CD4-positive, alpha-beta memory T cell (primary cell): ENCODE measurements around the gene PHF13. TPM values are rescaled to one million over a fixed set of nuclear protein-coding genes. Genes with fewer than 3 reads are reported as not detected.

ENCODE experiments used
- CTCF ChIA-PET: fragments of 350-600 bp; sonication (Branson Sonifier 250); formaldehyde crosslinking; loops from one replicate; lab custom pipeline; 2021; ENCODE audit warnings: inconsistent platforms; ENCODE audit not compliant: partially characterized antibody; lab: Charles Lee
- POLR2A ChIA-PET: fragments of 350-600 bp; sonication (Branson Sonifier 250); formaldehyde crosslinking; loops from one replicate; lab custom pipeline; 2021; ENCODE audit not compliant: partially characterized antibody; lab: Charles Lee
- DNase-seq, 5 donors: peaks; one replicate each; pipeline versions ENCODE4 v3.0.0 to v3.0.0-alpha.2; 2020 to 2022; ENCODE audit warnings: mixed read lengths in 1 of 5
- H3K27ac ChIP-seq: one replicate; pipeline ENCODE4 v1.7.0; 2013; ENCODE audit warnings: low read depth, low read length
- H3K27me3 ChIP-seq: 2 replicates; pipeline ENCODE4 v1.7.0; 2013; ENCODE audit warnings: mild to moderate bottlenecking, low read length, moderate library complexity; ENCODE audit not compliant: insufficient read depth
- H3K36me3 ChIP-seq: 2 replicates; pipeline ENCODE4 v1.7.0; 2013; ENCODE audit warnings: mild to moderate bottlenecking, low read length, moderate library complexity; ENCODE audit not compliant: insufficient read depth
- H3K4me1 ChIP-seq: 2 replicates; pipeline ENCODE4 v1.7.0; 2013; ENCODE audit warnings: mild to moderate bottlenecking, low read length, moderate library complexity; ENCODE audit not compliant: insufficient read depth
- H3K4me3 ChIP-seq, 2 donors: one replicate each; pipeline ENCODE4 v1.7.0; 2013; ENCODE audit warnings: low read length in 2 of 2, mild to moderate bottlenecking in 1 of 2
- H3K9me3 ChIP-seq, 2 donors: one replicate each; pipeline ENCODE4 v1.7.0; 2013; ENCODE audit warnings: low read length in 2 of 2, control low read depth in 1 of 2; ENCODE audit not compliant: control insufficient read depth in 1 of 2
- H3K27ac Mint-ChIP-seq, 7 donors: one replicate each; pipeline ENCODE4 v1.8.0; 2020 to 2021; ENCODE audit warnings: mixed read lengths in 7 of 7, mild to moderate bottlenecking in 6 of 7, inconsistent platforms in 3 of 7, moderate library complexity in 3 of 7
- H3K27me3 Mint-ChIP-seq, 2 donors: one replicate each; pipeline ENCODE4 v1.8.0; 2020 to 2021; ENCODE audit warnings: mixed read lengths in 2 of 2
- H3K36me3 Mint-ChIP-seq, 2 donors: one replicate each; pipeline ENCODE4 v1.8.0; 2020 to 2021; ENCODE audit warnings: mixed read lengths in 2 of 2, inconsistent platforms in 1 of 2, mild to moderate bottlenecking in 1 of 2
- H3K4me1 Mint-ChIP-seq, 4 donors: one replicate each; pipeline ENCODE4 v1.8.0; 2020 to 2021; ENCODE audit warnings: mixed read lengths in 4 of 4, mild to moderate bottlenecking in 1 of 4
- H3K4me3 Mint-ChIP-seq, 8 donors: one replicate each; pipeline ENCODE4 v1.8.0; 2020 to 2021; ENCODE audit warnings: mixed read lengths in 8 of 8, mild to moderate bottlenecking in 7 of 8, moderate library complexity in 6 of 8, inconsistent platforms in 3 of 8
- H3K9me3 Mint-ChIP-seq, 8 donors: one replicate each; pipeline ENCODE4 v1.8.0; 2020 to 2021; ENCODE audit warnings: mixed read lengths in 8 of 8, mild to moderate bottlenecking in 5 of 8, inconsistent platforms in 3 of 8, moderate library complexity in 1 of 8
- intact Hi-C: fragments of 100-400 bp; cut with micrococcal nuclease; formaldehyde crosslinking; loops from one replicate; pipeline ENCODE4 v1.15.1; 2023
- polyA plus RNA-seq, 2 donors: library from polyadenylated mRNA; unstranded; fragments of 300-500 nt; fragmentation: Illumina TruSeq; gene quantifications; one replicate each; pipeline ENCODE4 v1.2.3, GENCODE V29; 2021
- total RNA-seq, 2 experiments: library from RNA; stranded (reverse); gene quantifications; one replicate each; pipeline ENCODE4 v1.2.3, GENCODE V29; 2021

Gene PHF13
- total and polyA plus RNA-seq, 4 experiments from 2014 or later, result 2.1 to 14.7 (median 10.0) TPM

DNA sequence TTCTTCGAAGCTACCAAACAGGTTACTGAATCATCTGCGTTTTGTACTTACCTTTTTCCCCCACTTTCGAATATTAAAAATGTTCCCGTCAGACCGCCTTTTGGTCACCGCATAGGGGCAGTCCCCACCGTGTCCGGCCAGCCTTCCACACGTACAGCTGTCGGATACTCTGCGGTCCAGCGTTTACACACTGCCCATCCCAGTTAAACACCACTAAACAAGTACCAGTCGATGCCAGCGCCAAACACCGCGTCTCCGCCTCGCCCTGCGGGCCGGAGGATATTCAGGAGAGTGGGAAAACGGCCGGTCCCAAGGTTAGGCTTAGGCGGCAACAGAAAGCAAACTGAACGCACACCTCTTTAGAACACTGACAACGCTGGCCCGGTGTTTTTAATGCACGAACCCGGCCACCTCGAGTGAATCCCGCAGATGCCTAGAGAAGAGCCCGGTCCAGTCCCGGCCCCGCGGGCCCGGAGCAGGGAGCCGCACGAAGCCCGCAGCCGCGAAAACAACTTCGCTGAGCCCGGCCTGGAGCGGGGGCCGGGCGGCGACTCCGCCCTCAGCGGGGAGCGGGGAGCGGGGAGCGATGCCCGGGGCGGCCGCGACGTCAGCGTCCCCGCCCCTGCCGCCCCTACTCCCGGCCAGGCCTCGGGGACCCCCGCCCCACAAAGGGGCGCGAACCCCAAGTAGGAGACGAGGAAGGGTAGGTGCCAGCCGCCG, 730 bp upstream of the PHF13 start:
- Histone ChIP-seq H3K27me3 (no peaks in the 10 kb centered on the region), H3K36me3 (peaks cover 3% of the 10 kb centered on the region), H3K4me3 (peak overlapping the region; percentile 20 to 39), H3K4me1 (peaks cover 23% of the 10 kb centered on the region), H3K27ac (peak overlapping the region; percentile 61), H3K9me3 (no peaks in the 10 kb centered on the region)
- POLR2A ChIA-PET, result interaction anchor here (1.6 to 4.7 kb wide), 2 partner anchors 11 to 59 kb away, joined by 7 to 133 read pairs; partner anchors contain the start of genes KLHL21 and NOL9
- peak overlapping the region; percentile 86 to 94 (median 92) for H3K27ac Mint-ChIP-seq
- peak overlapping the region; percentile 89 to 95 (median 93) for H3K4me3 Mint-ChIP-seq
- CTCF ChIA-PET, result interaction anchor here (0.9 to 1.6 kb wide), 5 partner anchors 9 to 152 kb away, joined by 3 to 7 read pairs (median 4); no protein-coding TSS in a partner anchor
- intact Hi-C loops, result loop anchor here (1.0 to 10.0 kb wide), 5 partner anchors 10 to 172 kb away; partner anchors contain the start of genes CAMTA1, NOL9 and ZBTB48
- H3K9me3 Mint-ChIP-seq, result no peaks in the 10 kb centered on the region
- peaks cover 15 to 31% (median 24%) of the 10 kb centered on the region in 4 donors for H3K4me1 Mint-ChIP-seq
- peak in 2 of 5 donors; percentile 9 to 59 for DNase-seq
- peaks cover 0 to 16% of the 10 kb centered on the region in 2 donors for H3K36me3 Mint-ChIP-seq
- H3K27me3 Mint-ChIP-seq, result no peaks in the 10 kb centered on the region

DNA sequence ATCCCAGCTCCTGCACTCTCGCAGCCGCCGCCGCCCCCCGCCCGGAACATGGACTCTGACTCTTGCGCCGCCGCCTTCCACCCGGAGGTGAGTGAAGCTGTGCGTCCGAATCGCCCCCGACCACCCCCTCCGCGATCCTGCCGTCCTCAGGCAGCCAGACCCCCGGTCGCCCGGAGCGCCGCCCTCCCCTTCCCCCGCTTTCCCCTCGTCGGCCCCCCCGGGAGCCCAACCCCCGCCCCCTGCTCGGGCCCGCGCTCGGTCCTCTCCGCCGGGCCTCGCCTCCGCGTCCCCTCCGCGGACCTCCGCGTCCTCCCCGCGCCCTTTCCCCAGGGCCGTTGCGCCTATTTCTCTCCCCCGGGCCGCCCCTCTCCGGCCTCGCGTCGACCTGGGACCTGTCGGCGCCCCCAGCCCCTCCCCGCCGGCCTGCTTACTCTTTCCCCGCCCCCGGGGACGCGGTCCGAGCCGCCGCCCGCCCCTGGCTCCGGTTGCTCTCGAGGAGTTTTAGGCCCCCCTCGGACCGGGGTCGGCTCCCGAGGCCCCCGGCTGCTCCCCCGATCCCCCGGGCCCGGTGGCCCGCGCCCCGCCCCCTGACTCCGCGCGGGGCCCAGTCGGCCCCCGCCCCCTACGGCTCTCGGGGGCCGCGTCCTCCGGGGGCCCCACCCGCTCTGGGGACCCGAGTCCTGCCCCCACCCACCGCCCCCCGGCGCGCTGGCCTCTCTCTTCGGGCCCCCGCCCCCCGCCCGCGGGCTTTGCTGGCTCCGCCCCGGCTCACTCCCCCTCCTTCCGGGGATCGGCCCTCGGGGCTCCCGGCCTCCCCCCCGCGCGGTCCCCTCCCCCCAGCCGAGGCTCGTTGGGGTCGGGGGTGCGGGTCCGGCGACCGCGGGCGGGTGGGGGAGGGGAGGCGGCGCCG, 743 bp downstream of the PHF13 start:
- H3K27ac Mint-ChIP-seq, result peak overlapping the region in 1 of 7 donors; percentile 59
- ChIA-PET POLR2A (interaction anchor here (0.8 to 4.7 kb wide), 7 partner anchors 10 to 154 kb away, joined by 3 to 133 read pairs (median 4); partner anchors contain the start of genes KLHL21, NOL9, THAP3 and ZBTB48), CTCF (no interaction called here)
- H3K27me3 Mint-ChIP-seq, result no peaks in the 10 kb centered on the region
- no peaks in the 10 kb centered on the region for H3K9me3 ChIP-seq
- H3K4me3 ChIP-seq, result peak overlapping the region in 1 of 2 donors; percentile 46
- H3K4me1 Mint-ChIP-seq, result peaks cover 15 to 31% (median 25%) of the 10 kb centered on the region in 4 donors
- peak overlapping the region; percentile 65 for H3K27ac ChIP-seq
- H3K9me3 Mint-ChIP-seq, result no peaks in the 10 kb centered on the region
- peak; percentile 32 to 61 (median 38) for DNase-seq
- H3K4me3 Mint-ChIP-seq, result peak overlapping the region in 7 of 8 donors; percentile 31 to 91 (median 59)
- H3K27me3 ChIP-seq, result no peaks in the 10 kb centered on the region
- intact Hi-C loops, result loop anchor here (10.0 kb wide), 1 partner anchor 171 kb away; the partner anchor contains the start of gene CAMTA1
- peaks cover 4% of the 10 kb centered on the region for H3K36me3 ChIP-seq
- H3K36me3 Mint-ChIP-seq, result peaks cover 0 to 20% of the 10 kb centered on the region in 2 donors
- peaks cover 23% of the 10 kb centered on the region for H3K4me1 ChIP-seq

DNA sequence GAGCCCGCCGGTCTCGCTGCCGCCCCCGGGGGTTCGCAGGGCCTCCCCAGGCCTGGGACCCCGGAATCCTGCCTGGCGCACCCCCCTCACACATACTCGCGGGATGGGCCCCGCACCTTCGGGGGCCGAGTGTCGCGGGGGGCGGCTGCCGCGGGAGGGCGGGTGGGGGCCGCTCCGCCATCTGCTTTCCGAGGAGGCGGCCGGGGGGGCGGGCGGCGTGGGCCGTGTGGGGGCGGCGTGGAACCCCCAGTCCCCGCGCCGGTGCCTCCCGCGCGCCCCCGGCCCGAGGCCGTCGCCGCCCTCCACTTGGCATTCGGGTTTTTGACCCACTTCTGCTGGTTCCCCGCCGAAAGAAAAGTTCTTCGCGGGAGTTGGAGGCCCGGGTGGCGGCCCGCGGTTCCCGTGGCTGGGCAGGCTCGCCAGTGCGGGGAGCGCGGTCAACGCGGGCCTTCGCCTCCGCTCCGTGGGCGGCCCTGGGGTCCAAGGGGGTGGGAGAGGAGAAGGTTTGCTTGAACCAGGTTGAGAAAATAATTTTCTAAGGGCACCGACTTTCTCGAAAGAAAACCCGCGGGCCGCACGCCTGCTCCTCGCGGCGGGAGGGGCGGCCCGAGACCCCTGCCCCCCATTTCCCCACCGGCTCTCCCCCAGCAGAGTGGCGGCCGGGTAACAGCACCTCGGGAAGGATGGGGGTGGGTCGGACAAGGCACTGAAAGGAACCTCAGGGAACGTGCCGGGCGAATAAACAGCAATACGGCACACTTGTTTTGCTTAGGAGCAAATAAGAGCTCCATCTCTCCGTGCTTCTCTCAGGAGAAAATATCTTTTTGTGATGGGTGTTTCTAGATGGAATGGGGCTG, 1.6 kb downstream of the PHF13 start:
- peak overlapping the region; percentile 76 to 88 (median 83) for H3K4me3 Mint-ChIP-seq
- CTCF ChIA-PET, result interaction anchor here (0.7 to 1.3 kb wide), 4 partner anchors 9 to 130 kb away, joined by 3 to 5 read pairs (median 4); partner anchors contain the start of genes NOL9, TAS1R1 and THAP3
- Histone ChIP-seq H3K4me1 (peaks cover 23% of the 10 kb centered on the region), H3K4me3 (peak overlapping the region; percentile 19 to 23), H3K36me3 (peaks cover 10% of the 10 kb centered on the region), H3K27me3 (no peaks in the 10 kb centered on the region), H3K9me3 (no peaks in the 10 kb centered on the region), H3K27ac (peak overlapping the region; percentile 29)
- peaks cover 15 to 31% (median 25%) of the 10 kb centered on the region in 4 donors for H3K4me1 Mint-ChIP-seq
- H3K27ac Mint-ChIP-seq, result peak overlapping the region; percentile 65 to 88 (median 82)
- intact Hi-C loops, result loop anchor here (10.0 kb wide), 1 partner anchor 170 kb away; the partner anchor contains the start of gene CAMTA1
- POLR2A ChIA-PET, result interaction anchor here (0.6 to 3.3 kb wide), 5 partner anchors 8 to 35 kb away, joined by 3 to 55 read pairs (median 5); partner anchors contain the start of genes KLHL21, THAP3 and ZBTB48
- peak in 1 of 5 donors; percentile 27 for DNase-seq
- no peaks in the 10 kb centered on the region for H3K9me3 Mint-ChIP-seq
- no peaks in the 10 kb centered on the region for H3K27me3 Mint-ChIP-seq
- peaks cover 2 to 22% of the 10 kb centered on the region in 2 donors for H3K36me3 Mint-ChIP-seq

DNA sequence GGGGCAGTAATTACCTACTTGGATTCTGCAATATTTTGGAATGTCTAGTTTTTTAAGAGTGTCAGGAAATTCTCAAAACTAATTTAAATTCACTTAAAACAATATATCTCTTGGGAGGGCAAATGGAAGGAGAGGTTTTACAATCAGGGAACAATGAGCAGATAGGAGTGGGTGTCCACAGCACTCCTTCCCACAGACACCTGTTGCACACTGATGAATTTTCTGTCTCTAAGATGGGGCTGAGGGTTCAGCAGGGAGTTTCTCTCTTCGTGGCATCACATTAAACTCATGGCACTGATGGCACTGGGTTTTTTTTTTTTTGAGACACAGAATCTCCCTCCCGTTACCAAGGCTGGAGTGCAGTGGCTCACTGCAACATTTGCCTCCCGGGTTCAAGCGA, 5.5 kb downstream of the PHF13 start:
- H3K9me3 Mint-ChIP-seq, result no peaks in the 10 kb centered on the region
- no peaks in the 10 kb centered on the region for H3K27me3 ChIP-seq
- H3K9me3 ChIP-seq, result no peaks in the 10 kb centered on the region
- no peak overlapping the region for H3K4me3 Mint-ChIP-seq
- peaks cover 11% of the 10 kb centered on the region for H3K4me1 ChIP-seq
- H3K27me3 Mint-ChIP-seq, result no peaks in the 10 kb centered on the region
- H3K27ac Mint-ChIP-seq, result peak overlapping the region in 3 of 7 donors; percentile 29 to 43 (median 37)
- CTCF ChIA-PET, result no interaction called here
- peaks cover 6 to 22% (median 11%) of the 10 kb centered on the region in 4 donors for H3K4me1 Mint-ChIP-seq
- POLR2A ChIA-PET, result interaction anchor here (1.0 to 1.9 kb wide), 2 partner anchors 17 to 19 kb away, joined by 3 to 4 read pairs; partner anchors contain the start of gene KLHL21
- H3K27ac ChIP-seq, result no peak overlapping the region
- intact Hi-C loops, result loop anchor here (10.0 kb wide), 1 partner anchor 166 kb away; the partner anchor contains the start of gene CAMTA1
- peaks cover 28% of the 10 kb centered on the region for H3K36me3 ChIP-seq
- H3K4me3 ChIP-seq, result no peak overlapping the region
- DNase-seq, result no peak
- peaks cover 3 to 31% of the 10 kb centered on the region in 2 donors for H3K36me3 Mint-ChIP-seq

DNA sequence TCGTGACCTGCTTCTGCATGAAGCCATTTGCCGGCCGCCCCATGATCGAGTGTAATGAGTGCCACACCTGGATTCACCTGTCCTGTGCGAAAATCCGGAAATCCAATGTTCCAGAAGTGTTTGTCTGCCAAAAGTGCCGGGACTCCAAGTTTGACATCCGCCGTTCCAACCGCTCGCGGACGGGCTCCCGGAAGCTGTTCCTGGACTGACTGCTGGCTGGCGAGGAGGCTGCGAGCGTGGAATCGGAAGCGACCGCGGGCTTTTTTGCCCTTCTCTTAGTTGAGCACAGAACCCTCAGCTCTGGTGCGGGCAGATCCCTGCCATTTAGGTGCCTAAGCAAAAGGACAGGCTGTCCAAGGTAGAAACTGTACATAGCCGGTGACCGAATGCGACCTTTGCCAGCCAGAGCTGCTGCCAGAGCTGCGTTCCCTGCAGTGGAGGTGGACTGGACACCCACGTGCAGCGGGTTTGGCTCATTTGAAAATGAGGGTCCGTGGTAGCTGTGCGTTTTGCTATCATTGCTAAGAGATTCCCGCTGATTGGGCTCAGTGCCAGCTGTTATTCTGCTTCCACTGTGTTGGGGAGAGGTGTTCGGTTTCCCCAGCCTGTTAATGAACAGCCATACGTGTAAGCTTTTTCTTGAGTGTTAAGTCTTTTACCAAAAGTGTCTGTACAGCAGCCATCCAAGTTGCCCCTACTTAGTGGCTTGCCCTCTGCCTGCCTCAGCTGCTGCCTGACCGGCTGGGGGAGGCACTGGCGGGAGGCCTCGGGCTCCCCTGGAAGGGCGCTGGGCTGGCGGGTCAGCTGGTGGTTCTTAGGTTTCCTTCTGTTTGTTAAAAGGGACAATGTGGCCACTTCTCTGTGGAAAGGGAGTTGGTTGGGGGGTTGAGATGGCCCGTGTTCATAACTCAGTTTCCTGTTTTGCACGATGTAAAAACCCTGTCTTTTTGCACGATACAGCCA, 8.2 kb downstream of the PHF13 start:
- Mint-ChIP-seq H3K36me3 (peaks cover 3 to 32% of the 10 kb centered on the region in 2 donors), H3K4me3 (no peak overlapping the region), H3K9me3 (no peaks in the 10 kb centered on the region), H3K27me3 (no peaks in the 10 kb centered on the region), H3K4me1 (peaks cover 9 to 25% (median 15%) of the 10 kb centered on the region in 4 donors), H3K27ac (peak overlapping the region in 2 of 7 donors; percentile 24 to 51)
- DNase-seq, result no peak
- Histone ChIP-seq H3K27ac (no peak overlapping the region), H3K4me1 (peaks cover 12% of the 10 kb centered on the region), H3K9me3 (no peaks in the 10 kb centered on the region), H3K36me3 (peaks cover 28% of the 10 kb centered on the region), H3K27me3 (no peaks in the 10 kb centered on the region), H3K4me3 (no peak overlapping the region)
- POLR2A ChIA-PET, result interaction anchor here (0.6 to 10.0 kb wide), 2 partner anchors 20 to 33 kb away, joined by 3 to 117 read pairs; partner anchors contain the start of gene KLHL21
- CTCF ChIA-PET, result interaction anchor here (1.2 to 2.0 kb wide), 3 partner anchors 15 to 67 kb away, joined by 3 to 10 read pairs (median 9); partner anchors contain the start of gene NOL9
- intact Hi-C loops, result no loop called here
